ENCODE data around the gene TREML4.

The TREML4 gene

DNA sequence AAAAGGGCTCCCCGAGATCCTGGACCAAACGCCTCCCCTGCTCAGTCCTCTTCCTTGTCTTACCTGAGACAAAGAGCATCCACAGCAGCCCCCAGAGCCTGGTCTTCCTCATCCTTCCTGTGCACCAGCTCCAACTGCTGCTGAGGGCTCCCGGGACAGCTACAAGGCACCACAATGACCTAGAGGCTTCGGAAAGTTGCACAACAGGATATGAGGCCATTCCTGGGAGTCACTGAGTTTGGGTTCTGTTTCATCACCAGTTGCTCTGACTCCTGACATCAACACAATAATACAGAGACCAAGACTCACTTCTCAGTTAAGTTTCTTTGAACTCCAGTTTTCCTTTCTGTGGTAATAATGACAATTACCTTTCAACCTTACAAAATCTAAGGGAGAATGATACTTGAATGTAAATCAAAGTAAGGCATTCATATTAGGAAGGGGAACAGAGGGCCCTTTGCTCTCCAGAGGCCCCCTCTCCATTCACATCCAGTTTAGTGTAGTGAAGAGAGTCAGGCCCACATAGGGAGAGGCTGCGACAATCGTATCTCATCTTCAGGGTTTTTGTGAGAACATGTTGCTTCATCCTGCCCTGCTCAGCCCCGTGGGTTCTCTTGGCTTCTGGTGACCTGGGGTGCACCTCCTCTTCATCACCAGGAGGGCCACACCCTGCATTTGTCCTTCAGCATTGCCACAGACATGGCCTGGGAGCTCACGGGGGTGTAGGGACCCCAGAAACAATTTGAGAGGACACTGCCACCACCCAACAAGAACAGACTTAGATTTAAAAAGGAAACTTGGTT, 58.6 kb downstream of the TREML4 start, which contains the start of gene TREM1:
Gene TREM1, minus strand, starts transcription at position 139 of the 803 bp plus-strand sequence. Its CDS starts 27 bp downstream, at position 112.
- TF ChIP-seq, protein P1, sequence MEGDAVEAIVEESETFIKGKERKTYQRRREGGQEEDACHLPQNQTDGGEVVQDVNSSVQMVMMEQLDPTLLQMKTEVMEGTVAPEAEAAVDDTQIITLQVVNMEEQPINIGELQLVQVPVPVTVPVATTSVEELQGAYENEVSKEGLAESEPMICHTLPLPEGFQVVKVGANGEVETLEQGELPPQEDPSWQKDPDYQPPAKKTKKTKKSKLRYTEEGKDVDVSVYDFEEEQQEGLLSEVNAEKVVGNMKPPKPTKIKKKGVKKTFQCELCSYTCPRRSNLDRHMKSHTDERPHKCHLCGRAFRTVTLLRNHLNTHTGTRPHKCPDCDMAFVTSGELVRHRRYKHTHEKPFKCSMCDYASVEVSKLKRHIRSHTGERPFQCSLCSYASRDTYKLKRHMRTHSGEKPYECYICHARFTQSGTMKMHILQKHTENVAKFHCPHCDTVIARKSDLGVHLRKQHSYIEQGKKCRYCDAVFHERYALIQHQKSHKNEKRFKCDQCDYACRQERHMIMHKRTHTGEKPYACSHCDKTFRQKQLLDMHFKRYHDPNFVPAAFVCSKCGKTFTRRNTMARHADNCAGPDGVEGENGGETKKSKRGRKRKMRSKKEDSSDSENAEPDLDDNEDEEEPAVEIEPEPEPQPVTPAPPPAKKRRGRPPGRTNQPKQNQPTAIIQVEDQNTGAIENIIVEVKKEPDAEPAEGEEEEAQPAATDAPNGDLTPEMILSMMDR (IDR thresholded peaks at IDR 0.05; ENCODE audit: low read depth, low read length) = no peak
- H3K4me3 ChIP-seq (ENCODE audit: low read depth, low read length) = no peak within 1 kb of the TSS

DNA sequence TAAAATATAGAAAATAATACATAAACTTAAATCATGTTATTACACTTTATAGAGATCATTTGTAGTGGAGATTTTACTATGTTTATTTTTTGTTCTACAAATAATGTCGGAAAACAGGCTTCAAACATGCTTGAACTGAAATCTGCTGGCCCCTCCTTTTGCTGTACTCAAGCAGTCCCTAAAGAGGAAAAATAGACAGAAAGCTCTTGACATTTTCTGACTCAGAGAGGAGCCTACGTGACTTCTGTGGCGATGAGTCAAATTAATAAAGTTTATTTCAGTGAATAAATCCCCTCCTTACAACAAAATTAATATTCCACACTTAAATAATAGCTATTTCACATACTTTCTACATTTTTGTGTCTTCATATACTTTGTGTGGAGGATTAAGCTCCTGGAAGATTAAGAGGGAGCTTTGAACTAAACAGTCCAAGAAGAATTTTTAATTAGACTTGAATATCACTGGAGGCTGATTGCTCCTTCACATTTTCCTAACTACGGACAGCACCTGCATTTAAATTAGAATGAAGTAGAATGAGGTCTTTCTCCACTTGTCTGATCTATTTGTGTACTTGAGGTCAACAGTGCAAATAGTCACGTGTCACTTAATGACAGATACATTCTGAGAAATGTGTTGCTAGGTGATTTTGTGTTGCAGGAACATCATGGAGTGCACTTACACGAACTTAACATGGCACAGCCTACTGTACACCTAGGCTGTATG, 60.0 kb downstream of the TREML4 start:
- H3K4me3 ChIP-seq (ENCODE audit: low read depth, low read length) = no peak overlapping the region
- TF ChIP-seq, protein P1 (IDR thresholded peaks at IDR 0.05; ENCODE audit: low read depth, low read length) = no peak
